KMS-11 (cell line): ENCODE measurements around the gene RRP1B.
"Not testable (repeated sequence)": the region's sequence is repeated elsewhere in the genome, so short reads cannot be mapped to it uniquely, and the experiment has no call there.

Experiments used
- H2AFZ ChIP-seq: fragments of 200-600 bp; sonication (generic); 2 replicates; pipeline ENCODE4 v1.6.1; 2016; ENCODE audit warnings: antibody characterized with exemption, mixed run types, low read depth
- H3K27ac ChIP-seq: fragments of 200-600 bp; sonication (generic); 2 replicates; pipeline ENCODE4 v1.6.1; 2016; ENCODE audit warnings: mild to moderate bottlenecking, mixed run types
- H3K27me3 ChIP-seq: fragments of 200-600 bp; sonication (generic); 2 replicates; pipeline ENCODE4 v1.6.1; 2017; ENCODE audit warnings: mild to moderate bottlenecking, low read depth, mixed run types, moderate library complexity; ENCODE audit not compliant: insufficient read depth
- H3K36me3 ChIP-seq: fragments of 200-600 bp; sonication (generic); 2 replicates; pipeline ENCODE4 v1.6.1; 2017; ENCODE audit warnings: mild to moderate bottlenecking, mixed run types; ENCODE audit not compliant: insufficient read depth
- H3K4me1 ChIP-seq: fragments of 200-600 bp; sonication (generic); 2 replicates; pipeline ENCODE4 v1.6.1; 2016; ENCODE audit warnings: mild to moderate bottlenecking, low read depth, mixed run types; ENCODE audit not compliant: poor library complexity, severe bottlenecking
- H3K4me2 ChIP-seq: fragments of 200-600 bp; sonication (generic); 2 replicates; pipeline ENCODE4 v1.7.0; 2016; ENCODE audit warnings: mild to moderate bottlenecking, mixed run types
- H3K4me3 ChIP-seq: fragments of 200-600 bp; sonication (generic); IDR thresholded peaks from 2 replicates; pipeline ENCODE4 v1.6.1; 2017; ENCODE audit warnings: low read depth, low read length, mixed read lengths; ENCODE audit not compliant: insufficient read depth
- H3K79me2 ChIP-seq: fragments of 200-600 bp; sonication (generic); 2 replicates; pipeline ENCODE4 v1.6.1; 2016; ENCODE audit warnings: low read depth, mixed run types; ENCODE audit not compliant: insufficient read depth
- H3K9ac ChIP-seq: fragments of 200-600 bp; sonication (generic); 2 replicates; pipeline ENCODE4 v1.6.1; 2016; ENCODE audit warnings: mild to moderate bottlenecking, mixed run types
- H4K20me1 ChIP-seq: fragments of 200-600 bp; sonication (generic); 2 replicates; pipeline ENCODE4 v1.6.1; 2016; ENCODE audit warnings: mild to moderate bottlenecking, mixed run types; ENCODE audit not compliant: insufficient read depth
- CTCF ChIP-seq: fragments of 200-600 bp; sonication (generic); conservative IDR thresholded peaks from 2 replicates; pipeline ENCODE4 v1.6.1; 2017; ENCODE audit warnings: low read depth, mild to moderate bottlenecking, antibody characterized with exemption, low read length, moderate library complexity, mixed read lengths

The RRP1B gene

GRCh38 chr21:43676391-43676790 lies 17.0 kb downstream of the RRP1B start:
- Histone ChIP-seq H2AFZ (no peak overlapping the region), H3K79me2 (peaks cover 31% of the 10 kb centered on the region; the same call in 1 of the 2 replicates)

GRCh38 chr21:43679951-43680350 lies 20.6 kb downstream of the RRP1B start:
- Histone ChIP-seq H3K27ac (no peak overlapping the region), H3K27me3 (no peaks in the 10 kb centered on the region), H3K4me1 (no peaks in the 10 kb centered on the region), H2AFZ (no peak overlapping the region), H3K9ac (no peak overlapping the region; the same call in 1 of the 2 replicates), H3K4me3 (no peak overlapping the region), H3K4me2 (no peak overlapping the region), H3K36me3 (peaks cover 9% of the 10 kb centered on the region), H3K79me2 (peaks cover 18% of the 10 kb centered on the region; the same call in 1 of the 2 replicates), H4K20me1 (no peaks in the 10 kb centered on the region)
- no peak for TF ChIP-seq CTCF

More at GRCh38 chr21:43676391-43676790, 17.0 kb downstream of the RRP1B start:
- no peak overlapping the region for H3K4me2 ChIP-seq
- H3K4me1 ChIP-seq, result no peaks in the 10 kb centered on the region
- H4K20me1 ChIP-seq, result no peaks in the 10 kb centered on the region
- H3K27ac ChIP-seq, result no peak overlapping the region
- no peaks in the 10 kb centered on the region for H3K27me3 ChIP-seq
- peaks cover 11% of the 10 kb centered on the region for H3K36me3 ChIP-seq
- H3K9ac ChIP-seq, result no peak overlapping the region
- TF ChIP-seq CTCF, result no peak
- no peak overlapping the region for H3K4me3 ChIP-seq

- not testable (repeated sequence) for H3K4me3 ChIP-seq, H4K20me1 ChIP-seq, H3K4me2 ChIP-seq, H2AFZ ChIP-seq, H3K4me1 ChIP-seq, H3K36me3 ChIP-seq, H3K9ac ChIP-seq, H3K27ac ChIP-seq, H3K27me3 ChIP-seq
- H3K79me2 ChIP-seq, result peaks cover 18% of the 10 kb centered on the region; the same call in 1 of the 2 replicates
Measured at GRCh38 chr21:43680421-43680820, 21.1 kb downstream of the RRP1B start.

- no peak for TF ChIP-seq CTCF
- peaks cover 18% of the 10 kb centered on the region; the same call in 1 of the 2 replicates for H3K79me2 ChIP-seq
- H3K27me3 ChIP-seq, result no peaks in the 10 kb centered on the region
- H3K4me2 ChIP-seq, result no peak overlapping the region
- no peak overlapping the region for H3K9ac ChIP-seq
- no peak overlapping the region for H3K4me3 ChIP-seq
- peaks cover 11% of the 10 kb centered on the region; the same call in 1 of the 2 replicates for H3K36me3 ChIP-seq
- no peaks in the 10 kb centered on the region for H4K20me1 ChIP-seq
- no peaks in the 10 kb centered on the region for H3K4me1 ChIP-seq
- no peak overlapping the region for H2AFZ ChIP-seq
- no peak overlapping the region for H3K27ac ChIP-seq
Measured at GRCh38 chr21:43681650-43682049, 22.3 kb downstream of the RRP1B start.

GRCh38 chr21:43684424-43684823 lies 25.1 kb downstream of the RRP1B start:
- H3K27me3 ChIP-seq, result no peaks in the 10 kb centered on the region
- no peak overlapping the region for H3K4me2 ChIP-seq
- no peak overlapping the region for H3K27ac ChIP-seq
- H2AFZ ChIP-seq, result no peak overlapping the region
- H4K20me1 ChIP-seq, result no peaks in the 10 kb centered on the region
- TF ChIP-seq CTCF, result no peak
- H3K9ac ChIP-seq, result no peak overlapping the region
- peaks cover 19% of the 10 kb centered on the region; the same call in 1 of the 2 replicates for H3K36me3 ChIP-seq
- no peak overlapping the region for H3K4me3 ChIP-seq
- H3K79me2 ChIP-seq, result peaks cover 7% of the 10 kb centered on the region; the same call in 1 of the 2 replicates
- H3K4me1 ChIP-seq, result no peaks in the 10 kb centered on the region
